GM19395 (cell line): ENCODE results near the gene PNLIPRP2.

Source experiments
- ATAC-seq: cut with Tn5 transposase; IDR thresholded peaks from one replicate; pipeline ENCODE4 v1.9.1; 2021; ENCODE audit warnings: mild to moderate bottlenecking, moderate library complexity; ENCODE audit not compliant: unreplicated experiment

PNLIPRP2 gene

GRCh38 chr10:116620423-116621400 is at the start of gene PNLIPRP2:
TSS of gene PNLIPRP2 (plus strand) at chr10:116620953.
- ATAC-seq = no peak

DNA sequence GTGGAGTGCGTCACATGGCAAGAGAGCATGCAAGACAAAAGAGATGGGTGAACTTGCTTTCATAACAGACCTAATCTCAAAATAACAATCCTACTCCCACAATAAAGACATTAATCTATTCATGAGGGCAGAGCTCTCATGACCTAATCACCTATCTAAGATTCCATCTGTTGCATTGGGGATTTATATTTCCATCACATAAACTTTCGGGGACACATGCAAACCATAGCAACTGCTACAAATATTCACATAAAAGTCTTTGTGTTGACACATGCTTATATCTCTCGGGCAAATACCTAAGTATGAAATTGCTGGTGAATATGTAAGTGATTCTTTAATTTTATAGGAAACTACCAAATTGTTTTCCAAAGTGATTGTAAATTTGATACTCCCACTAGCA is 46.0 kb upstream of the PNLIPRP2 start:
- ATAC-seq = no peak

- ATAC-seq = no peak
Observed at GRCh38 chr10:116587878-116588591, 32.7 kb upstream of the PNLIPRP2 start.

DNA sequence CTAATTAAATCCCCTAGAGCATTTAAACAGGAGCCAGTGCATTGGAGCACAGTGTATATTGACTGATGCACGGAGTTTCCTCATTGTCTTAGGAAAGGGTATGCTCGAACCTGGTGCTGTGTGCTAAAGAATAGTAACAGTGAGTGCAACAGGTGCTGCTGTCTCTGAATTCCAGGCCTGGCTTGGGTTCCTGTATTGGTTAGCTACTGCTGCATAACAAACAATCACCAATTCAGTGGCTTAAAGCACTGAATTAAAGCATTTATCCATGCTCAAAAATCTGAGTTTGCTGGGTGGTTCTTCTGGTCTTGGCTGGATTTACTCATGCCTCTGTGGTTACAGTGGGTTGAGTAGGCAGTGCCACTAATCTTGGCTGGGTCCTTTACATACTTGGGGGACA is 31.8 kb upstream of the PNLIPRP2 start:
- ATAC-seq = no peak

DNA sequence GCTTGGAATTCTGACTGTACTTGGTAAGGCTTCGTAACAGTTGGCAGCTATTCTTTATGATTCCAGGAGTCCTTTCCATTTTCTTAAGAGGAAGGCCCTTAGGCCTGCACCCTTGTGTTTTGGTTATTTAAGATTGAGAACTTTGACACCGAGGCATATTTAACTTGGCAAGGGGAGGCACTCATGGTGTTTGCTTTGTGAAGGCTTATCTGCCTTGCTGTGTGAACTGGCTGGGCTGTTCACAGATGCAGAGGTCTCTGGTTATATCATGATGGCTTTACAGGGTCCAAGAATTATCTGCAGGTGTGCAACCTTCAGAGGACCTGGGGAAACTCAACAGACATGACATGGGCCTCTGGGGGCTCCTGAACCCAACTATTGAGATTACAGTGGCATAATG is 30.8 kb upstream of the PNLIPRP2 start:
- ATAC-seq = no peak

- no peak for ATAC-seq
Observed at GRCh38 chr10:116590590-116591444, 29.9 kb upstream of the PNLIPRP2 start, which contains the start of gene PNLIPRP1. TSS of gene PNLIPRP1 (plus strand) at chr10:116590959. CDS start at chr10:116591130, 171 bp downstream.

GRCh38 chr10:116593139-116593740 is 27.5 kb upstream of the PNLIPRP2 start:
- ATAC-seq = no peak

DNA sequence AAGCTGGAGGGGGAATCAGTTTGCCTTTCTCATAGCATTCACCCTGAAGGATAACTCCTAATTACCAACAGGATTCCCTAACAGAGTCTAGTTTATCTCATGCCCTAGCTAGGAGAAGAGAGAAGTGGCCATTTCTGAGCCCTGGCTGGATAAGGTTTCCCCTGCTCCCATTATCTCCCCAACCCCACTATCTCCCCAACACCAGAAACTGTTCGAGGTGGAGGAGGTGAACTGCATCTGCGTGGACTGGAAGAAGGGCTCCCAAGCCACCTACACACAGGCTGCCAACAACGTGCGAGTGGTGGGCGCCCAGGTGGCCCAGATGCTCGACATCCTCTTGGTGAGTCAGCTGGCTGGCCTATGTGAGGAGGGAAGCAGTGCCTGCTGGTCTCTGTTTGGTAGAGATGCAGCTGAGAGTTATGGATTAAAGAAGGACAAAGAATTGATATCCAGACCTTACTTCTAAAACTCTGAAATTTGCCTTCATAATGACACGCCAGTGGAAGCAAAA is 26.2 kb upstream of the PNLIPRP2 start:
- ATAC-seq = no peak

- ATAC-seq = no peak
Observed at GRCh38 chr10:116596062-116596461, 24.7 kb upstream of the PNLIPRP2 start.

DNA sequence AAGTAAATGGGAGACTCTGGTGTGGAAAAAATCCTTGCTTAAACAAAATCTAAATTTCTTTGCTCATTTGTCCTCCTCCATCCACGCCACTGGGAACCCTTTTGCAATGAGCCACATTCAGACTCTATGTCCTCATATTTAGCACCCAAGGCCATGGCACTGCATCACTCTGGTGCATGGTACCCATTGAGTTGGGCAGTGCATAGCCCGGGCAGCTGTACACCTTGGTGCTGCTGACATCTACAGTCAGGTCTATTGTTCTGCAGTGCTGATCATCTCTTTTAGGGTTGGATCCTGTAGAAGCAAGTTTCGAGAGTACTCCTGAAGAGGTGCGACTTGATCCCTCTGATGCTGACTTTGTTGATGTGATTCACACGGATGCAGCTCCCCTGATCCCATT is 23.2 kb upstream of the PNLIPRP2 start:
- ATAC-seq = no peak

DNA sequence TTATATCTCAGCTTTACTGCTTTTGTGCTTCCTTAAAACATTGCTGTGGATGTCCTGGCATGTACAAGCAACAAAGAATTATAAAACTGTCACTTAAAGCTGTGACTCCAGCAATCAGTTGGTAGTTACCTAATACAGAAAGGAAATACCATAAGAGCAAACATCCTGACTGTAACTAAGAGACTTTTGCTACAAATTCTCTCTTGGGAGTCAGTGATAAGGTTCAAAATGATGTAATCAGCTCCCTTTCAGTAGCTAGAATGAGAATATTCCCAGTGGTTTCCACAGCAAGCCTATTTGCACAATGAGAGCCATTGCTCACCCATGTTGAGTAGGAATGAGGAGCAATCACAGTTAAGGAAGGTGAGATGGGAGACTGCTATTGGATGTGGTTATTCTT is 22.4 kb upstream of the PNLIPRP2 start:
- no peak for ATAC-seq

- no peak for ATAC-seq
Observed at GRCh38 chr10:116599991-116600390, 20.8 kb upstream of the PNLIPRP2 start.

DNA sequence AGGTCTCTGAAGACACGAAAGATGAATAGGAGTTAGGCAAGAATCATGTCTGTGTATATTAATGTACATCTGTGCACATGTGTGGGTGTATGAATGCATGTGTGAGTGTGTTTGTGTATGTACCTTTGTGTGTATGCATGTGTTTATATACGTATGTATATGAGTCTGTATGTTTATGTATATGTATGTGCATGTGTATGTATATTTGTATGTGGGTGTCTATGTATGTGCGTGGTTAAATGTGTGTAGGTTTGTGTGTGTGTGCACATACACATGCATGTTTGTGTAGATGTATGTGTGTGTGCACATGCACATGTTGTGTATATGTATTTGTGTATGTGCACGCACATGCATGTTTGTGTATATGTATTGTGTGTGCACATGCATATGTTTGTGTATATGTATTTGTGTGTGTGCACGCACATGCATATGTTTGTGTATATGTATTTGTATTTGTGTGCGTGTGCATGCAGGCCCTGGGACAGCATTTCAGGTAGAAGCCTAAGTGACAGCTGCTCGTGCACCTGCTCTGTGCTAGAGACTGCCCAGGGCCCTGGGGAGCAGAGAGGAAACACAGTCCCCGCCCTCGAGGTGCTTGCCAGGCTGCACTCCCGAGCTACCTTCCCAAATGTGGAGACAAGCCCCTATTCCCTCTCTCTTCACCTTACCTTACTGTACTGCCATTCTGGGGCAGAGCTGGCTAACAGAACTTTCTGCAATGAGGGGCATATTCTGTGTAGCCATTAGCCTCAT is 17.9 kb upstream of the PNLIPRP2 start:
- no peak for ATAC-seq

DNA sequence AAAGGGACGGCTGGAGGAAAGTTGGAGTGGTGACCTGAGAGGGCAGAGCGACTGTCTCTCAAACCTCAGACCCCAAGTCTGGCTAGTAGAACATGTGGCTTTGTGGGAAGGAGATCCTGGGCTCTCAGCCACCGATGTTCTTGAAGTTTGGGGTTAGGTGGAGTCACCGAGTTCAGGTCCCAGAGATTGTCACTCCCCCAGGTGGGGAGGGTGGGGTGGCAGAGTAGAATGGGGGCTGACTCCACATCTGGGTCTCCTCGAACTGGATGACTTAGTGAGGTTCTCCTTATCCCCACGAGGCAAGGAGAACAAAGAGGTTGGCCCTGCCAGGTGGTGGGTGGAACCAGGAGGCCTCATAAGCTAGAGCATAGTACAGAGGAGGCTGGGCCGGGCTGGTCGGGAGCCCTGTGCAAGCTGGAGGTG is 14.7 kb upstream of the PNLIPRP2 start:
- no peak for ATAC-seq

DNA sequence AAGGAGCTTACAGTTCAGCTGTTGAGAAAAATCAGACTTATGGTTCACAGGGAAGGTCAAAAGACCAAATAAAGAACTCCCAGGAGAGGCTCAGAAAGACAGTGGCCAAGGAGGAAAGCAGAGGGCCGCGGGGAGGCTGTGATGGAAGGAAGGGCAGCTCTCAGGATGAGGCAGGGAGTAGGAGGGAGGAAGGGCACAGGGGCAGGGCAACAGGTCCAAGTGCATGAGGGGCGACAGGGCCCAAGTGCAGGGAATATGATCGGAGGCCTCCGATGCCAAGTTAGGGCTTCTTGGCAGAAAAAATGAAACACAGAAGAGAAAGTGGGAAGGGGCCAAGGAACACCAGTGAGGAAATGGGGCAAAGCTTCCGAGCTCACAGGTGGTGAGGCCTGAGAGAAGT is 13.4 kb upstream of the PNLIPRP2 start:
- no peak for ATAC-seq

GRCh38 chr10:116608686-116609594 is 11.8 kb upstream of the PNLIPRP2 start:
- ATAC-seq = no peak

GRCh38 chr10:116610443-116611152 is 10.2 kb upstream of the PNLIPRP2 start:
- ATAC-seq = no peak

DNA sequence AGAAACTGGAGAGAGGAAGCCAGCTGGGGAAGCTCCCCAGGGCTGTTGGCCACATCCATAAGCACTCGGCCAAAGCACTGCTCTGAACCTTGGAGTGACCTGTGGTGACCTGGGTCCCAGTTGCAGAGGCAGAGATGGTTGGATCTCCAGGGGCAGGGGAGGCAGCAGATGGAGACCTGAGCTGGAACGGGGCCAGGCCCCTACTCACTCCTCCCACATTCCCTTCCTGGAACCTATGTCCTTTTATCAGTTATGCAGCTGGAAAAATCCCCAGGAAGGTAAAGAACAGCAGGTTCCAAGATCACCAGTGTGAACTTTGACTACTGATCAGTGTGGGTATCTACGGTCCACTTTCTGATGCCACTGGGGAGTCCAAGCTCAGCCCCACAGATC is 9.6 kb upstream of the PNLIPRP2 start:
- ATAC-seq = no peak
